Caco-2 (cell line): Measurements from ENCODE around the gene SPRED2. TPM values are rescaled to one million over a fixed set of nuclear protein-coding genes. Genes with fewer than 3 reads are reported as not detected.

Experiments
- BruUV-seq: library from RNA; stranded (reverse); fragments of 400-500 nt; replicated peaks from 2 replicates; lab custom pipeline; 2021; lab: Mats Ljungman, UMichigan
- CTCF ChIA-PET: fragments of 300-600 bp; sonication (Branson Sonifier 250); formaldehyde crosslinking; loops from one replicate; lab custom pipeline; 2022; ENCODE audit warnings: antibody characterized with exemption; lab: Charles Lee
- POLR2A ChIA-PET: fragments of 300-600 bp; sonication (Branson Sonifier 250); formaldehyde crosslinking; loops from one replicate; lab custom pipeline; 2022; ENCODE audit warnings: antibody characterized with exemption; lab: Charles Lee
- DNase-seq, 2 experiments: peaks; one replicate each; pipeline versions ENCODE4 v3.0.0 to v3.0.0-alpha.2; 2020 to 2022
- H3K27me3 ChIP-seq: replicated peaks from 2 replicates; pipeline ENCODE4 v1.6.0; 2011; ENCODE audit warnings: low read length; ENCODE audit not compliant: control insufficient read depth, insufficient read depth
- H3K36me3 ChIP-seq: 2 replicates; pipeline ENCODE4 v1.5.1; 2011; ENCODE audit warnings: low read length; ENCODE audit not compliant: control insufficient read depth, insufficient read depth
- H3K4me1 ChIP-seq: fragments of 250-450 bp; sonication (Bioruptor Pico); 2 replicates; pipeline ENCODE4 v1.5.1; 2020; ENCODE audit warnings: mild to moderate bottlenecking
- H3K4me3 ChIP-seq: 2 replicates; pipeline ENCODE4 v1.5.1; 2011; ENCODE audit warnings: low read depth, mild to moderate bottlenecking, control low read depth, low read length
- H3K9me3 ChIP-seq: fragments of 250-450 bp; sonication (Bioruptor Pico); 2 replicates; pipeline ENCODE4 v1.5.1; 2020; ENCODE audit warnings: mild to moderate bottlenecking, moderate library complexity
- H3K27ac Mint-ChIP-seq: one replicate; pipeline ENCODE4 v1.8.0; 2022; ENCODE audit warnings: mixed read lengths; ENCODE audit not compliant: unreplicated experiment
- H3K27me3 Mint-ChIP-seq: one replicate; pipeline ENCODE4 v1.8.0; 2022; ENCODE audit warnings: mixed read lengths; ENCODE audit not compliant: insufficient read depth, unreplicated experiment
- H3K36me3 Mint-ChIP-seq: one replicate; pipeline ENCODE4 v1.8.0; 2022; ENCODE audit warnings: mild to moderate bottlenecking, mixed read lengths; ENCODE audit not compliant: insufficient read depth, unreplicated experiment
- H3K4me1 Mint-ChIP-seq: one replicate; pipeline ENCODE4 v1.8.0; 2022; ENCODE audit warnings: low read depth, mixed read lengths; ENCODE audit not compliant: unreplicated experiment
- H3K4me3 Mint-ChIP-seq: one replicate; pipeline ENCODE4 v1.8.0; 2022; ENCODE audit warnings: mild to moderate bottlenecking, moderate library complexity, mixed read lengths; ENCODE audit not compliant: unreplicated experiment
- H3K9me3 Mint-ChIP-seq: one replicate; pipeline ENCODE4 v1.8.0; 2022; ENCODE audit warnings: mixed read lengths; ENCODE audit not compliant: unreplicated experiment
- CTCF ChIP-seq, 2 experiments: fragments of 200-600 bp in 1 of 2; IDR thresholded peaks; 1 replicate in 1 of 2; 2 replicates in 1 of 2; pipeline versions ENCODE4 v1.5.1 to v1.8.0; 2011 to 2022; ENCODE audit warnings: antibody characterized with exemption in 1 of 2, control low read depth in 1 of 2, inconsistent platforms in 1 of 2, low read depth in 1 of 2, low read length in 1 of 2, mild to moderate bottlenecking in 1 of 2, moderate library complexity in 1 of 2; ENCODE audit not compliant: insufficient read depth in 1 of 2, severe bottlenecking in 1 of 2, unreplicated experiment in 1 of 2
- intact Hi-C: fragments of 100-400 bp; cut with micrococcal nuclease; formaldehyde crosslinking; loops from one replicate; pipeline ENCODE4 v1.10.0; 2022; ENCODE audit not compliant: unreplicated experiment
- total RNA-seq: library from RNA; stranded (reverse); gene quantifications from 2 replicates; pipeline ENCODE4 v1.2.3, GENCODE V29; 2022

SPRED2 gene
- total RNA-seq, 1 experiment from 2014 or later, result 49.9 TPM

- Mint-ChIP-seq H3K4me1 (peaks cover 21% of the 10 kb centered on the region), H3K27ac (no peak overlapping the region), H3K4me3 (no peak overlapping the region), H3K9me3 (no peaks in the 10 kb centered on the region), H3K27me3 (no peaks in the 10 kb centered on the region), H3K36me3 (no peaks in the 10 kb centered on the region)
- Histone ChIP-seq H3K36me3 (no peaks in the 10 kb centered on the region), H3K4me1 (peaks cover 42% of the 10 kb centered on the region), H3K27me3 (no peaks in the 10 kb centered on the region), H3K4me3 (no peak overlapping the region), H3K9me3 (no peaks in the 10 kb centered on the region)
- peak in 1 of 2 experiments; percentile 21 for DNase-seq
- no peak for TF ChIP-seq CTCF (IDR thresholded peaks at IDR 0.05; ENCODE audit: insufficient read depth in 1 of 2, low read depth in 1 of 2, low read length in 1 of 2, severe bottlenecking in 1 of 2, unreplicated experiment in 1 of 2)
- BruUV-seq, result no TSS peak
- intact Hi-C loops, result loop anchor here (1.0 to 5.0 kb wide), 3 partner anchors 15 to 101 kb away; no protein-coding TSS in a partner anchor
- ChIA-PET CTCF (no interaction called here), POLR2A (no interaction called here)
These were observed 18.4 kb upstream of the SPRED2 start for GRCh38 chr2:65450810-65451209.

GRCh38 chr2:65450393-65450792, 18.0 kb upstream of the SPRED2 start:
- intact Hi-C loops, result loop anchor here (2.0 to 5.0 kb wide), 2 partner anchors 76 to 102 kb away; no protein-coding TSS in a partner anchor
- ChIA-PET CTCF (no interaction called here), POLR2A (no interaction called here)
- no TSS peak for BruUV-seq
- Histone ChIP-seq H3K4me1 (peaks cover 42% of the 10 kb centered on the region), H3K36me3 (no peaks in the 10 kb centered on the region), H3K27me3 (no peaks in the 10 kb centered on the region), H3K4me3 (no peak overlapping the region), H3K9me3 (no peaks in the 10 kb centered on the region)
- no peaks in the 10 kb centered on the region for H3K27me3 Mint-ChIP-seq
- no peak overlapping the region for H3K4me3 Mint-ChIP-seq
- peaks cover 21% of the 10 kb centered on the region for H3K4me1 Mint-ChIP-seq
- peak in 1 of 2 experiments; percentile 37 for DNase-seq
- H3K36me3 Mint-ChIP-seq, result no peaks in the 10 kb centered on the region
- H3K27ac Mint-ChIP-seq, result no peak overlapping the region
- TF ChIP-seq CTCF (IDR thresholded peaks at IDR 0.05; ENCODE audit: insufficient read depth in 1 of 2, low read depth in 1 of 2, low read length in 1 of 2, severe bottlenecking in 1 of 2, unreplicated experiment in 1 of 2), result no peak
- H3K9me3 Mint-ChIP-seq, result no peaks in the 10 kb centered on the region

GRCh38 chr2:65443509-65444186, 11.2 kb upstream of the SPRED2 start:
- no peaks in the 10 kb centered on the region for H3K9me3 ChIP-seq
- Mint-ChIP-seq H3K36me3 (no peaks in the 10 kb centered on the region), H3K4me3 (no peak overlapping the region), H3K27me3 (no peaks in the 10 kb centered on the region), H3K4me1 (no peaks in the 10 kb centered on the region), H3K9me3 (no peaks in the 10 kb centered on the region), H3K27ac (no peak overlapping the region)
- H3K36me3 ChIP-seq, result no peaks in the 10 kb centered on the region
- H3K4me3 ChIP-seq, result no peak overlapping the region
- no peak for TF ChIP-seq CTCF (IDR thresholded peaks at IDR 0.05; ENCODE audit: insufficient read depth in 1 of 2, low read depth in 1 of 2, low read length in 1 of 2, severe bottlenecking in 1 of 2, unreplicated experiment in 1 of 2)
- BruUV-seq, result no TSS peak
- intact Hi-C loops, result no loop called here
- ChIA-PET CTCF (no interaction called here), POLR2A (interaction anchor here (0.6 kb wide), 1 partner anchor 9 kb away, joined by 3 read pairs; no protein-coding TSS in a partner anchor)
- no peak for DNase-seq
- H3K4me1 ChIP-seq, result no peaks in the 10 kb centered on the region
- no peaks in the 10 kb centered on the region for H3K27me3 ChIP-seq
